Duodenal mucosa (tissue), 2 donors: ENCODE measurements around the gene ELMO2.

ENCODE experiments used
- H3K27ac ChIP-seq: one replicate; pipeline ENCODE4 v1.7.0; 2013; ENCODE audit warnings: low read depth, low read length
- H3K27me3 ChIP-seq, 2 donors: one replicate each; pipeline ENCODE4 v1.7.0; 2013; ENCODE audit warnings: low read length in 2 of 2, control low read depth in 1 of 2; ENCODE audit not compliant: insufficient read depth in 2 of 2, control insufficient read depth in 1 of 2
- H3K36me3 ChIP-seq, 2 donors: one replicate each; pipeline ENCODE4 v1.7.0; 2013; ENCODE audit warnings: low read length in 2 of 2, control low read depth in 1 of 2; ENCODE audit not compliant: insufficient read depth in 2 of 2, control insufficient read depth in 1 of 2
- H3K4me1 ChIP-seq, 2 donors: one replicate each; pipeline ENCODE4 v1.7.0; 2013; ENCODE audit warnings: low read length in 2 of 2, control low read depth in 1 of 2; ENCODE audit not compliant: insufficient read depth in 2 of 2, control insufficient read depth in 1 of 2
- H3K4me3 ChIP-seq, 2 donors: one replicate each; pipeline ENCODE4 v1.7.0; 2013; ENCODE audit warnings: low read length in 2 of 2, low read depth in 1 of 2
- H3K9ac ChIP-seq, 2 donors: one replicate each; pipeline ENCODE4 v1.7.0; 2013; ENCODE audit warnings: low read length in 2 of 2, low read depth in 1 of 2
- H3K9me3 ChIP-seq, 2 donors: one replicate each; pipeline ENCODE4 v1.7.0; 2013; ENCODE audit warnings: low read length in 2 of 2, control low read depth in 1 of 2; ENCODE audit not compliant: control insufficient read depth in 1 of 2

The ELMO2 gene

GRCh38 chr20:46324960-46325703, 81.3 kb downstream of the ELMO2 start:
- Histone ChIP-seq H3K9me3 (no peaks in the 10 kb centered on the region), H3K27me3 (peaks cover 21 to 24% of the 10 kb centered on the region in 2 donors), H3K27ac (no peak overlapping the region), H3K36me3 (no peaks in the 10 kb centered on the region), H3K4me1 (no peaks in the 10 kb centered on the region), H3K4me3 (no peak overlapping the region), H3K9ac (no peak overlapping the region)

- Histone ChIP-seq H3K9me3 (no peaks in the 10 kb centered on the region), H3K27me3 (peaks cover 21 to 24% of the 10 kb centered on the region in 2 donors), H3K4me3 (no peak overlapping the region), H3K27ac (no peak overlapping the region), H3K4me1 (no peaks in the 10 kb centered on the region), H3K36me3 (no peaks in the 10 kb centered on the region), H3K9ac (no peak overlapping the region)
These were observed 82.0 kb downstream of the ELMO2 start for GRCh38 chr20:46324379-46324778.

GRCh38 chr20:46323557-46323956, 82.9 kb downstream of the ELMO2 start:
- H3K4me1 ChIP-seq, result no peaks in the 10 kb centered on the region
- no peaks in the 10 kb centered on the region for H3K9me3 ChIP-seq
- no peak overlapping the region for H3K27ac ChIP-seq
- H3K36me3 ChIP-seq, result no peaks in the 10 kb centered on the region
- peaks cover 21 to 24% of the 10 kb centered on the region in 2 donors for H3K27me3 ChIP-seq
- H3K9ac ChIP-seq, result no peak overlapping the region
- no peak overlapping the region for H3K4me3 ChIP-seq

- H3K9ac ChIP-seq, result no peak overlapping the region
- H3K4me1 ChIP-seq, result no peaks in the 10 kb centered on the region
- no peak overlapping the region for H3K4me3 ChIP-seq
- H3K36me3 ChIP-seq, result no peaks in the 10 kb centered on the region
- no peak overlapping the region for H3K27ac ChIP-seq
- peaks cover 24% of the 10 kb centered on the region in 2 donors for H3K27me3 ChIP-seq
- H3K9me3 ChIP-seq, result no peaks in the 10 kb centered on the region
These were observed 83.8 kb downstream of the ELMO2 start for GRCh38 chr20:46322641-46323040.

GRCh38 chr20:46317685-46318177, 88.7 kb downstream of the ELMO2 start:
- H3K27ac ChIP-seq, result no peak overlapping the region
- H3K9ac ChIP-seq, result no peak overlapping the region
- no peaks in the 10 kb centered on the region for H3K4me1 ChIP-seq
- no peaks in the 10 kb centered on the region for H3K36me3 ChIP-seq
- H3K4me3 ChIP-seq, result no peak overlapping the region
- H3K9me3 ChIP-seq, result no peaks in the 10 kb centered on the region
- H3K27me3 ChIP-seq, result peaks cover 49 to 50% of the 10 kb centered on the region in 2 donors

- Histone ChIP-seq H3K4me3 (no peak overlapping the region), H3K9ac (no peak overlapping the region), H3K27ac (no peak overlapping the region), H3K4me1 (no peaks in the 10 kb centered on the region), H3K9me3 (no peaks in the 10 kb centered on the region), H3K27me3 (peaks cover 51 to 54% of the 10 kb centered on the region in 2 donors), H3K36me3 (no peaks in the 10 kb centered on the region)
These were observed 89.3 kb downstream of the ELMO2 start for GRCh38 chr20:46316984-46317684.
